Thyroid gland (tissue), 4 donors: ENCODE measurements around the gene STH. TPM values are rescaled to one million over a fixed set of nuclear protein-coding genes. Genes with fewer than 3 reads are reported as not detected.
"Not testable (repeated sequence)": the region's sequence is repeated elsewhere in the genome, so short reads cannot be mapped to it uniquely, and the experiment has no call there.

Experiments
- DNase-seq, 2 donors: peaks; one replicate each; pipeline ENCODE4 v3.0.0-alpha.2; 2019
- H3K27ac ChIP-seq, 3 donors: fragments of 200-600 bp; sonication (generic); 1 replicate in 2 of 3; 2 replicates in 1 of 3; pipeline ENCODE4 v1.5.1; 2016 to 2019; ENCODE audit warnings: mild to moderate bottlenecking in 1 of 3, moderate library complexity in 1 of 3
- H3K27me3 ChIP-seq: fragments of 200-600 bp; sonication (generic); one replicate; pipeline ENCODE4 v1.5.1; 2019
- H3K36me3 ChIP-seq, 2 donors: fragments of 200-600 bp; sonication (generic); one replicate each; pipeline ENCODE4 v1.5.1; 2016 to 2019
- H3K4me1 ChIP-seq, 2 donors: fragments of 200-600 bp; sonication (generic); one replicate each; pipeline ENCODE4 v1.5.1; 2017 to 2019
- H3K4me3 ChIP-seq, 3 donors: fragments of 200-600 bp; sonication (generic); replicated peaks in 1 of 3; 1 replicate in 2 of 3; 2 replicates in 1 of 3; pipeline ENCODE4 v1.5.1; 2016; ENCODE audit warnings: mild to moderate bottlenecking in 1 of 3
- H3K9me3 ChIP-seq: fragments of 200-600 bp; sonication (generic); one replicate; pipeline ENCODE4 v1.5.1; 2017
- CTCF ChIP-seq, 6 experiments: fragments of 200-600 bp in 3 of 6; fragments of 450-650 bp in 3 of 6; sonication (generic) in 3 of 6; IDR thresholded peaks; one replicate each; pipeline ENCODE4 v1.5.1; 2016 to 2019; ENCODE audit warnings: antibody characterized with exemption in 6 of 6, mild to moderate bottlenecking in 2 of 6, inconsistent platforms in 1 of 6, moderate library complexity in 1 of 6
- POLR2A ChIP-seq, 2 donors: fragments of 450-650 bp; IDR thresholded peaks; one replicate each; pipeline ENCODE4 v1.6.1; 2017; ENCODE audit warnings: antibody characterized with exemption in 2 of 2, mild to moderate bottlenecking in 2 of 2, moderate library complexity in 1 of 2
- WGBS, 2 donors: methylation state at CpG; one replicate each; pipeline ENCODE4 v1.1.5; 2017; 5-methylcytosine and 5-hydroxymethylcytosine counted together
- intact Hi-C: fragments of 100-400 bp; cut with DNase I; formaldehyde crosslinking; loops from one replicate; pipeline ENCODE4 v1.15.1; 2023
- total RNA-seq, 4 donors: library from RNA; depleted of rRNA; stranded (reverse); fragments of >200 nt; gene quantifications; one replicate each; pipeline ENCODE4 v1.2.3, GENCODE V29; 2016

STH gene
- total RNA-seq, 4 donors from 2014 or later: not detected

GRCh38 chr17:45952814-45953320 is 46.2 kb upstream of the STH start:
- WGBS, 2 donors: 89 to 98% methylated on average over 6 of the region's 6 CpGs
- Histone ChIP-seq H3K4me3 (no peak overlapping the region), H3K27me3 (no peaks in the 10 kb centered on the region), H3K36me3 (no peaks in the 10 kb centered on the region), H3K4me1 (peaks cover 0 to 11% of the 10 kb centered on the region in 2 donors), H3K27ac (no peak overlapping the region), H3K9me3 (no peaks in the 10 kb centered on the region)
- intact Hi-C loops: no loop called here
- no peak for DNase-seq
- no peak for TF ChIP-seq POLR2A (IDR thresholded peaks at IDR 0.05)
- no peak for TF ChIP-seq CTCF (IDR thresholded peaks at IDR 0.05)

DNA sequence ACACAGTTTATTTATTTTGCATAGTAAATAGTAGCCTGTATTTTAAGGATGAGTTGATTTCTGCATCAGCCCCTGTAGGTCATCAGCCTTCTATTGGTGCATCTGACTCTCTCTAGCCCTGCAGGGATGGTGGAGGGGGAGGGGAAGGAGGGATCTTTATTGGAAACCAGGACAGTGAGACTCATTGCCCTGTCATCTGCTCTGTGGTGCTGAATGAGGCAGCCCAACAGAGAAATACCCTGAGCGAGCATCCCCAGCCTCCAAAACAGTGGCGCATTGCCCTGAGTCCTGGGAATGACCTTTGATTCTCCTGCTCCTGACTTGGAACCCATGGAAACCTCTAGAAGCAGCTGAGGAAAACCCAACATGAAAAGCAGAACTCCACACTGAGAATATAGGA is 45.5 kb upstream of the STH start:
- Histone ChIP-seq H3K27ac (no peak overlapping the region), H3K36me3 (no peaks in the 10 kb centered on the region), H3K4me1 (peaks cover 0 to 8% of the 10 kb centered on the region in 2 donors), H3K9me3 (no peaks in the 10 kb centered on the region), H3K4me3 (no peak overlapping the region), H3K27me3 (no peaks in the 10 kb centered on the region)
- no peak for DNase-seq
- no peak for TF ChIP-seq POLR2A (IDR thresholded peaks at IDR 0.05)
- no peak for TF ChIP-seq CTCF (IDR thresholded peaks at IDR 0.05)
- intact Hi-C loops: no loop called here
- 81 to 91% methylated on average over 2 of the region's 2 CpGs for WGBS, 2 donors

- WGBS, 2 donors: 84% methylated on average over 11 of the region's 11 CpGs
- no peaks in the 10 kb centered on the region for H3K9me3 ChIP-seq
- intact Hi-C loops: no loop called here
- no peaks in the 10 kb centered on the region for H3K36me3 ChIP-seq
- no peak for TF ChIP-seq CTCF (IDR thresholded peaks at IDR 0.05)
- no peak for TF ChIP-seq POLR2A (IDR thresholded peaks at IDR 0.05)
- DNase-seq: no peak
- H3K27me3 ChIP-seq: no peaks in the 10 kb centered on the region
- H3K27ac ChIP-seq: no peak overlapping the region
- no peaks in the 10 kb centered on the region for H3K4me1 ChIP-seq
- H3K4me3 ChIP-seq: no peak overlapping the region
These were observed 44.1 kb upstream of the STH start for GRCh38 chr17:45954914-45955313.

DNA sequence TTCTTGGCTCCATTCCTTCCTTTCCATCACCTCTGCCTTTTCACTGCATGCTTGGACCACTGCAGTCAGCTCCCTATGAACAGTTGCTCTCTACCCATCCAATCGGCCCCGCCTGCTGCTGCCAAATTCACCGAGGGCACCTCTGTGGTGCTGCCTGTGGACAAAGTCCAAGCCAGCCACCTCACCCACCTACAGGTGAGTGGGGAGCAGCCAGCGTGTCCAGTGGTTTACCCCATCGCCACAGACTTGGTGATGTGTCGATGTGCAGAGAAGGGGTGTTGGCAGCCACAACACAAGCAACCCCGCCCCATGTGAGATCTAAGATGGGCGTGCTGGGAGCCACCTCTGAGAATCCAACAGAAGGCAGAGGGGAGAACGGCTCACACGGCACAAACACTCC is 43.7 kb upstream of the STH start:
- TF ChIP-seq POLR2A (IDR thresholded peaks at IDR 0.05) (no peak), CTCF (IDR thresholded peaks at IDR 0.05) (no peak)
- 87 to 96% methylated on average over 10 of the region's 10 CpGs for WGBS, 2 donors
- no peaks in the 10 kb centered on the region for H3K4me1 ChIP-seq
- intact Hi-C loops: no loop called here
- H3K36me3 ChIP-seq: no peaks in the 10 kb centered on the region
- H3K27ac ChIP-seq: no peak overlapping the region
- H3K4me3 ChIP-seq: no peak overlapping the region
- no peak for DNase-seq
- H3K27me3 ChIP-seq: no peaks in the 10 kb centered on the region
- H3K9me3 ChIP-seq: no peaks in the 10 kb centered on the region

DNA sequence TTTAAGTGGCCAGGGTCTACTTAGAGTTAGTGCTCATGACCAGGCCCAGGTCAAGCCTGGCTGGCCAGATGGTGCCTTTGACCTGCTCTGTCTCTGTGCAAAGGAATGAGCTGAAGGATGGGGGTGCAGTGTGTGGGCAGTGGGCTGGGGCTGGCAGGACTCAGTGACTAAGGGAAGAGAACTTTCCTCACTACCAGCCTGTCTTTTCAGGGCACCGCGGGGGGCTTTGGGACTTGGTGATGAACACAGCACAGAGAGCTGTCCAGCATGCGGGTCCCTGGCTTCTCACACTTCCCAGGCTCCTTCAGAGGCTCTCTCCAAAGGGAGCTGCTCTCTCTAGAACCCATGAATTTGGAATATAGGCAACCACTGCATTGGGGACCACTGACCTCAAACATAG is 43.0 kb upstream of the STH start:
- no peak overlapping the region for H3K27ac ChIP-seq
- no peaks in the 10 kb centered on the region for H3K27me3 ChIP-seq
- no peaks in the 10 kb centered on the region for H3K9me3 ChIP-seq
- WGBS, 2 donors: 83 to 93% methylated on average over 1 to 3 of the region's 3 CpGs
- no peaks in the 10 kb centered on the region for H3K4me1 ChIP-seq
- intact Hi-C loops: no loop called here
- no peak for TF ChIP-seq CTCF (IDR thresholded peaks at IDR 0.05)
- no peak for TF ChIP-seq POLR2A (IDR thresholded peaks at IDR 0.05)
- H3K4me3 ChIP-seq: no peak overlapping the region
- H3K36me3 ChIP-seq: no peaks in the 10 kb centered on the region
- DNase-seq: no peak

DNA sequence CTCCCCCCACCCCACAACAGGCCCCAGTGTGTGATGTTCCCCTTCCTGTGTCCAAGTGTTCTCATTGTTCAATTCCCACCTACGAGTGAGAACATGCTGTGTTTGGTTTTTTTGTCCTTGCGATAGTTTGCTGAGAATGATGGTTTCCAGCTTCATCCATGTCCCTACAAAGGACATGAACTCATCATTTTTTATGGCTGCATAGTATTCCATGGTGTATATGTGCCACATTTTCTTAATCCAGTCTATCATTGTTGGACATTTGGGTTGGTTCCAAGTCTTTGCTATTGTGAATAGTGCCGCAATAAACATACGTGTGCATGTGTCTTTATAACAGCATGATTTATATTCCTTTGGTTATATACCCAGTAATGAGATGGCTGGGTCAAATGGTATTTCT is 42.3 kb upstream of the STH start:
- H3K27ac ChIP-seq, H3K9me3 ChIP-seq, H3K4me1 ChIP-seq, H3K27me3 ChIP-seq, intact Hi-C loops, H3K36me3 ChIP-seq, H3K4me3 ChIP-seq, DNase-seq: not testable (repeated sequence)
- WGBS, 2 donors: 96 to 97% methylated on average over 4 of the region's 4 CpGs
